Measurements from ENCODE around the gene KIF6. TPM values are rescaled to one million over a fixed set of nuclear protein-coding genes. Genes with fewer than 3 reads are reported as not detected.

The KIF6 gene
- total and polyA plus RNA-seq, 4 donors = 1.1 to 7.8 (median 4.5) TPM

DNA sequence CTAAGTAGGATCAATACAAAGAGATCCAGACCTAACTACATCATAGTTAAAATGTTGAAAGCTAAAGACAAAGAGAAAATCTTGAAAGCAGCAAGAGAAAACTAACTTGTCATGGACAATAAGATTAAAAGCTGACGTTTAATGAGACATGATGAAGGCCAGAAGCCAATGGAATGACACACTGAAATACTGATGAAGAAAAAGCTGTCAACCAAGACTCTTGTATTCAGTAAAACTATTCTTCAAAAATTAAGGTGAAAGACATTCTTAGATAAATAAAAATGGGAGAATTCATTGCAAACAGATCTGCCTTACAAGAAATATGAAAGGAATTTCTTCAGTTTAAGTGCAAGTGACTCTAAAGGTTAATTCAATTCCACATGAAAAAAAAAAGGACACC, 256.8 kb downstream of the KIF6 start:
- WGBS, 2 donors = 87 to 88% methylated on average over 1 of the region's 1 CpG
- no peaks in the 10 kb centered on the region for H3K9me3 ChIP-seq (ENCODE audit: control insufficient read depth in 4 of 4, insufficient read depth in 3 of 4, low read length in 3 of 4)
- peaks cover 0 to 14% (median 7%) of the 10 kb centered on the region in 5 donors for H3K4me1 ChIP-seq (ENCODE audit: control insufficient read depth in 5 of 5, insufficient read depth in 5 of 5, low read length in 5 of 5)
- H3K27ac ChIP-seq (ENCODE audit: low read depth in 1 of 2, low read length in 1 of 2) = no peak overlapping the region
- ATAC-seq (ENCODE audit: insufficient read depth, low FRiP score) (no peak), DNase-seq (no peak)
- H3K4me3 ChIP-seq = no peak overlapping the region
- TF ChIP-seq, protein P1, sequence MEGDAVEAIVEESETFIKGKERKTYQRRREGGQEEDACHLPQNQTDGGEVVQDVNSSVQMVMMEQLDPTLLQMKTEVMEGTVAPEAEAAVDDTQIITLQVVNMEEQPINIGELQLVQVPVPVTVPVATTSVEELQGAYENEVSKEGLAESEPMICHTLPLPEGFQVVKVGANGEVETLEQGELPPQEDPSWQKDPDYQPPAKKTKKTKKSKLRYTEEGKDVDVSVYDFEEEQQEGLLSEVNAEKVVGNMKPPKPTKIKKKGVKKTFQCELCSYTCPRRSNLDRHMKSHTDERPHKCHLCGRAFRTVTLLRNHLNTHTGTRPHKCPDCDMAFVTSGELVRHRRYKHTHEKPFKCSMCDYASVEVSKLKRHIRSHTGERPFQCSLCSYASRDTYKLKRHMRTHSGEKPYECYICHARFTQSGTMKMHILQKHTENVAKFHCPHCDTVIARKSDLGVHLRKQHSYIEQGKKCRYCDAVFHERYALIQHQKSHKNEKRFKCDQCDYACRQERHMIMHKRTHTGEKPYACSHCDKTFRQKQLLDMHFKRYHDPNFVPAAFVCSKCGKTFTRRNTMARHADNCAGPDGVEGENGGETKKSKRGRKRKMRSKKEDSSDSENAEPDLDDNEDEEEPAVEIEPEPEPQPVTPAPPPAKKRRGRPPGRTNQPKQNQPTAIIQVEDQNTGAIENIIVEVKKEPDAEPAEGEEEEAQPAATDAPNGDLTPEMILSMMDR (IDR thresholded peaks at IDR 0.05; ENCODE audit: control extremely low read depth, extremely low read depth) = no peak
- H3K27me3 ChIP-seq (ENCODE audit: control insufficient read depth in 3 of 3, insufficient read depth in 3 of 3, low read length in 2 of 3) = no peaks in the 10 kb centered on the region
- H3K9ac ChIP-seq (ENCODE audit: insufficient read depth in 1 of 2, low read length in 2 of 2) = no peak overlapping the region
- no peaks in the 10 kb centered on the region for H3K36me3 ChIP-seq (ENCODE audit: control insufficient read depth in 4 of 4, insufficient read depth in 4 of 4, low read length in 4 of 4)

DNA sequence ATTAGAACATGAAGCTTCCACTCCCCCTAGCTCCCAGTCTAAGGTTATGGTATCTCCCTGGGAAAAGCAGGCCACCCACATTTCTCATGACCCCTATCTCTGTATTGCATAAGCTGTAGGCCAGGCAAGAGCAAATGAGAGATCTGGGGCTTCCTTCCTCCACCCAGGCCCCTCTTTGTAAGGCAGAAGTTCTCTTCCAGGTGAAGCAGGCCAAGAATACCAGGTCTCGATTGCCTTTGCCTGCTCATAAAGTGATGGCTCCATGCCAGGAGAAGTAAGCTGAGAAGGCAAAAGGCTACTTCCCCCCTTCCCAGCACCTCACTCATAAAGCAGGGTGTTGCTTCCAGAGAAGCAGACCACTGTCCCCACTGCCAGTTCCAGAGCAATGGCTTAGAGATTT, 258.6 kb downstream of the KIF6 start:
- Histone ChIP-seq H3K9me3 (ENCODE audit: control insufficient read depth in 4 of 4, insufficient read depth in 3 of 4, low read length in 3 of 4) (no peaks in the 10 kb centered on the region), H3K27me3 (ENCODE audit: control insufficient read depth in 3 of 3, insufficient read depth in 3 of 3, low read length in 2 of 3) (no peaks in the 10 kb centered on the region), H3K27ac (ENCODE audit: low read depth in 1 of 2, low read length in 1 of 2) (no peak overlapping the region), H3K4me3 (no peak overlapping the region), H3K36me3 (ENCODE audit: control insufficient read depth in 4 of 4, insufficient read depth in 4 of 4, low read length in 4 of 4) (no peaks in the 10 kb centered on the region), H3K9ac (ENCODE audit: insufficient read depth in 1 of 2, low read length in 2 of 2) (no peak overlapping the region), H3K4me1 (ENCODE audit: control insufficient read depth in 5 of 5, insufficient read depth in 5 of 5, low read length in 5 of 5) (peaks cover 0 to 6% (median 2%) of the 10 kb centered on the region in 5 donors)
- TF ChIP-seq, protein P1 (IDR thresholded peaks at IDR 0.05; ENCODE audit: control extremely low read depth, extremely low read depth) = no peak
- DNase-seq (no peak), ATAC-seq (ENCODE audit: insufficient read depth, low FRiP score) (no peak)
- WGBS, 2 donors = 74 to 89% methylated on average over 1 of the region's 1 CpG

DNA sequence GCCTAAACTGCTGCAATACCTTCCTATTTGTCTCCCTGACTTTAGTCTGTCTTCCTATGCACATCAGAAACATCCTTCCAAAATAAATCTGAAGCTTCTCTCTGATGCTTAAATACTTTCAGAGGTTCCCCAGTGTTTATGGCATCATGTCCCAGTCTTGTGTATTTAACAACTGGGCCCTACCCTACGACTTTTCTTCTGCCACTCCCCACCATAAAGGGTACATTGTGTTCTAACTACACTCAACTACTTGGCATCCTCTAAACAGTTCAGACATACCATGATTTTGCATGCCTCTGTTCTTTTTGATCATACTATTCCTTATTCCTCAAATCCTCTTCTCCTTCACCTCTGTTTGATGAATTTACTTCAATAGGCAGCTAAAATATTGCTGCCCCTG, 259.7 kb downstream of the KIF6 start:
- no peaks in the 10 kb centered on the region for H3K36me3 ChIP-seq (ENCODE audit: control insufficient read depth in 4 of 4, insufficient read depth in 4 of 4, low read length in 4 of 4)
- H3K9ac ChIP-seq (ENCODE audit: insufficient read depth in 1 of 2, low read length in 2 of 2) = no peak overlapping the region
- DNase-seq (no peak), ATAC-seq (ENCODE audit: insufficient read depth, low FRiP score) (no peak)
- H3K9me3 ChIP-seq (ENCODE audit: control insufficient read depth in 4 of 4, insufficient read depth in 3 of 4, low read length in 3 of 4) = no peaks in the 10 kb centered on the region
- H3K27me3 ChIP-seq (ENCODE audit: control insufficient read depth in 3 of 3, insufficient read depth in 3 of 3, low read length in 2 of 3) = no peaks in the 10 kb centered on the region
- 64 to 67% methylated on average over 1 of the region's 1 CpG for WGBS, 2 donors
- TF ChIP-seq, protein P1 (IDR thresholded peaks at IDR 0.05; ENCODE audit: control extremely low read depth, extremely low read depth) = no peak
- peaks cover 0 to 2% (median 0%) of the 10 kb centered on the region in 5 donors for H3K4me1 ChIP-seq (ENCODE audit: control insufficient read depth in 5 of 5, insufficient read depth in 5 of 5, low read length in 5 of 5)
- H3K4me3 ChIP-seq = no peak overlapping the region
- no peak overlapping the region for H3K27ac ChIP-seq (ENCODE audit: low read depth in 1 of 2, low read length in 1 of 2)

DNA sequence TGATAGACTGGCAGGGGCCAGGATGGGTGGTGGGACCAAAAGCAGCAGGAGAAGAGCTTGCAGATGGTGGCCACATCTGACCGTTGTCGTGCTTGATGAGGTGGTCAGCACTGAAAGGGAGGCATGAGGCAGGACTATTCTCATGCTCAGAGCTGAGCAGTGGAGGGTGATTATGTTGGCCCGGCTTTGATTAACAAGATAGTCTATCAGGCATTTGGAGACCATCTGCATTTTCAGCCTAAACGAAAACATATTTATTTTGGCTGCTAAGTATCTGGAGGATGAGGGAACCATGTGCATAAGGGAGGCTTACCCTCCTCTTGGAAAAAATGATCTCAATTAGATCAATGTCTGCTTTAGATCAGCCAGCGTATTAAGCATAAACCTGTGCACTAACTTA, 261.1 kb downstream of the KIF6 start:
- DNase-seq = no peak
- no peak for ATAC-seq (ENCODE audit: insufficient read depth, low FRiP score)
- no peaks in the 10 kb centered on the region for H3K36me3 ChIP-seq (ENCODE audit: control insufficient read depth in 4 of 4, insufficient read depth in 4 of 4, low read length in 4 of 4)
- no peak overlapping the region for H3K4me3 ChIP-seq
- no peak overlapping the region for H3K27ac ChIP-seq (ENCODE audit: low read depth in 1 of 2, low read length in 1 of 2)
- H3K27me3 ChIP-seq (ENCODE audit: control insufficient read depth in 3 of 3, insufficient read depth in 3 of 3, low read length in 2 of 3) = no peaks in the 10 kb centered on the region
- TF ChIP-seq, protein P1 (IDR thresholded peaks at IDR 0.05; ENCODE audit: control extremely low read depth, extremely low read depth) = no peak
- H3K4me1 ChIP-seq (ENCODE audit: control insufficient read depth in 5 of 5, insufficient read depth in 5 of 5, low read length in 5 of 5) = no peaks in the 10 kb centered on the region
- WGBS, 2 donors = 92 to 94% methylated on average over 5 of the region's 5 CpGs
- H3K9ac ChIP-seq (ENCODE audit: insufficient read depth in 1 of 2, low read length in 2 of 2) = no peak overlapping the region
- no peaks in the 10 kb centered on the region for H3K9me3 ChIP-seq (ENCODE audit: control insufficient read depth in 4 of 4, insufficient read depth in 3 of 4, low read length in 3 of 4)

Data from lung (tissue), 12 donors.